HL-60/S4 (cell line): ENCODE data around the gene RAET1L.
"Not testable (repeated sequence)": the region's sequence is repeated elsewhere in the genome, so short reads cannot be mapped to it uniquely, and the experiment has no call there.

Source experiments
- in situ Hi-C: fragments of 300-500 bp; cut with MboI; formaldehyde crosslinking; loops from 2 replicates; pipeline ENCODE4 v1.14.3; 2022; ENCODE audit warnings: low sequenced_read_pairs

Gene RAET1L

GRCh38 chr6:150018846-150019580 lies 6.3 kb downstream of the RAET1L start:
- in situ Hi-C loops: loop anchor here (5.0 kb wide), 1 partner anchor 87 kb away; no protein-coding TSS in a partner anchor

- in situ Hi-C loops: loop anchor here (5.0 kb wide), 1 partner anchor 85 kb away; no protein-coding TSS in a partner anchor
Measured at GRCh38 chr6:150017186-150017521, 8.2 kb downstream of the RAET1L start.

GRCh38 chr6:150016324-150017185 lies 8.8 kb downstream of the RAET1L start:
- in situ Hi-C loops: loop anchor here (5.0 kb wide), 1 partner anchor 84 kb away; no protein-coding TSS in a partner anchor

GRCh38 chr6:150015281-150016001 lies 9.9 kb downstream of the RAET1L start:
- in situ Hi-C loops: loop anchor here (5.0 kb wide), 1 partner anchor 83 kb away; no protein-coding TSS in a partner anchor

- in situ Hi-C loops: loop anchor here (5.0 kb wide), 1 partner anchor 82 kb away; no protein-coding TSS in a partner anchor
Measured at GRCh38 chr6:150014623-150015280, 10.6 kb downstream of the RAET1L start.

- in situ Hi-C loops: not testable (repeated sequence)
Measured at GRCh38 chr6:150013785-150014622, 11.3 kb downstream of the RAET1L start.

GRCh38 chr6:150012846-150013784 lies 12.2 kb downstream of the RAET1L start:
- in situ Hi-C loops: not testable (repeated sequence)

- in situ Hi-C loops: no loop called here
Measured at GRCh38 chr6:150008588-150008987, 16.7 kb downstream of the RAET1L start.

- in situ Hi-C loops: no loop called here
Measured at GRCh38 chr6:150006961-150007464, 18.3 kb downstream of the RAET1L start.

GRCh38 chr6:150005761-150006651 lies 19.3 kb downstream of the RAET1L start:
- in situ Hi-C loops: no loop called here

- in situ Hi-C loops: no loop called here
Measured at GRCh38 chr6:150004783-150005717, 20.3 kb downstream of the RAET1L start.

- in situ Hi-C loops: no loop called here
Measured at GRCh38 chr6:150004101-150004782, 21.1 kb downstream of the RAET1L start.

- in situ Hi-C loops: not testable (repeated sequence)
Measured at GRCh38 chr6:150003599-150003998, 21.7 kb downstream of the RAET1L start.

GRCh38 chr6:150002710-150003109 lies 22.6 kb downstream of the RAET1L start:
- in situ Hi-C loops: no loop called here

- in situ Hi-C loops: no loop called here
Measured at GRCh38 chr6:150001295-150002008, 23.9 kb downstream of the RAET1L start.
